KOPT-K1 (cell line): ENCODE data around the gene RABEP1.

ENCODE experiments used
- H3K27ac ChIP-seq: fragments of 200-600 bp; sonication (generic); 2 replicates; pipeline ENCODE4 v1.5.1; 2016; ENCODE audit warnings: antibody characterized with exemption, mild to moderate bottlenecking, low read depth, low read length; ENCODE audit not compliant: poor library complexity, severe bottlenecking
- H3K36me3 ChIP-seq: fragments of 200-600 bp; sonication (generic); 2 replicates; pipeline ENCODE4 v1.5.1; 2017; ENCODE audit warnings: antibody characterized with exemption, mild to moderate bottlenecking, low read length, moderate library complexity; ENCODE audit not compliant: insufficient read depth
- H3K9me3 ChIP-seq: fragments of 200-600 bp; sonication (generic); 2 replicates; pipeline ENCODE4 v1.5.1; 2017; ENCODE audit warnings: antibody characterized with exemption, low read length, mild to moderate bottlenecking; ENCODE audit not compliant: insufficient read depth, poor library complexity, severe bottlenecking

Gene RABEP1

GRCh38 chr17:5370411-5370810 lies 88.3 kb downstream of the RABEP1 start:
- peaks cover 94% of the 10 kb centered on the region for H3K36me3 ChIP-seq

GRCh38 chr17:5373112-5373511 lies 91.0 kb downstream of the RABEP1 start:
- no peak overlapping the region for H3K27ac ChIP-seq
- H3K9me3 ChIP-seq, result no peaks in the 10 kb centered on the region
- H3K36me3 ChIP-seq, result peaks cover 97% of the 10 kb centered on the region

More at GRCh38 chr17:5370411-5370810, 88.3 kb downstream of the RABEP1 start:
- H3K27ac ChIP-seq, result no peak overlapping the region
- no peaks in the 10 kb centered on the region for H3K9me3 ChIP-seq

- Histone ChIP-seq H3K9me3 (no peaks in the 10 kb centered on the region), H3K27ac (no peak overlapping the region), H3K36me3 (peaks cover 98% of the 10 kb centered on the region)
Observed at GRCh38 chr17:5378566-5379207, 96.6 kb downstream of the RABEP1 start.

GRCh38 chr17:5379351-5380107 lies 97.4 kb downstream of the RABEP1 start:
- Histone ChIP-seq H3K9me3 (no peaks in the 10 kb centered on the region), H3K27ac (no peak overlapping the region), H3K36me3 (peaks cover 99% of the 10 kb centered on the region)

GRCh38 chr17:5380491-5381135 lies 98.5 kb downstream of the RABEP1 start:
- Histone ChIP-seq H3K27ac (no peak overlapping the region), H3K36me3 (peaks cover 100% of the 10 kb centered on the region), H3K9me3 (no peaks in the 10 kb centered on the region)

- Histone ChIP-seq H3K9me3 (no peaks in the 10 kb centered on the region), H3K27ac (no peak overlapping the region), H3K36me3 (peaks cover 100% of the 10 kb centered on the region)
Observed at GRCh38 chr17:5381542-5381941, 99.5 kb downstream of the RABEP1 start.

- Histone ChIP-seq H3K27ac (no peak overlapping the region), H3K36me3 (peaks cover 97% of the 10 kb centered on the region), H3K9me3 (no peaks in the 10 kb centered on the region)
Observed at GRCh38 chr17:5391678-5392077, 109.6 kb downstream of the RABEP1 start.

GRCh38 chr17:5396612-5397011 lies 114.5 kb downstream of the RABEP1 start:
- Histone ChIP-seq H3K9me3 (no peaks in the 10 kb centered on the region), H3K27ac (no peak overlapping the region), H3K36me3 (peaks cover 97% of the 10 kb centered on the region)

GRCh38 chr17:5399767-5400166 lies 117.7 kb downstream of the RABEP1 start:
- H3K9me3 ChIP-seq, result no peaks in the 10 kb centered on the region
- H3K36me3 ChIP-seq, result peaks cover 97% of the 10 kb centered on the region
- H3K27ac ChIP-seq, result no peak overlapping the region

GRCh38 chr17:5405400-5405799 lies 123.3 kb downstream of the RABEP1 start:
- H3K36me3 ChIP-seq, result peaks cover 100% of the 10 kb centered on the region
- no peaks in the 10 kb centered on the region for H3K9me3 ChIP-seq
- no peak overlapping the region for H3K27ac ChIP-seq

GRCh38 chr17:5408186-5408585 lies 126.1 kb downstream of the RABEP1 start:
- H3K27ac ChIP-seq, result no peak overlapping the region
- H3K9me3 ChIP-seq, result no peaks in the 10 kb centered on the region
- peaks cover 100% of the 10 kb centered on the region for H3K36me3 ChIP-seq

GRCh38 chr17:5410594-5411272 lies 128.6 kb downstream of the RABEP1 start:
- Histone ChIP-seq H3K36me3 (peaks cover 98% of the 10 kb centered on the region), H3K9me3 (no peaks in the 10 kb centered on the region), H3K27ac (no peak overlapping the region)

GRCh38 chr17:5413682-5414081 lies 131.6 kb downstream of the RABEP1 start:
- H3K36me3 ChIP-seq, result peaks cover 88% of the 10 kb centered on the region
- no peaks in the 10 kb centered on the region for H3K9me3 ChIP-seq
- no peak overlapping the region for H3K27ac ChIP-seq

GRCh38 chr17:5416901-5417300 lies 134.8 kb downstream of the RABEP1 start:
- Histone ChIP-seq H3K36me3 (peaks cover 65% of the 10 kb centered on the region), H3K9me3 (no peaks in the 10 kb centered on the region), H3K27ac (no peak overlapping the region)

GRCh38 chr17:5418858-5419355 lies 136.8 kb downstream of the RABEP1 start:
- peak overlapping the region; percentile 91 for H3K27ac ChIP-seq
- H3K36me3 ChIP-seq, result peaks cover 64% of the 10 kb centered on the region
- H3K9me3 ChIP-seq, result no peaks in the 10 kb centered on the region
